Measurements from ENCODE around the gene PIP4K2A. TPM values are rescaled to one million over a fixed set of nuclear protein-coding genes. Genes with fewer than 3 reads are reported as not detected.

The PIP4K2A gene
- total RNA-seq, 2 donors from 2014 or later, result 21.1 to 24.5 TPM

DNA sequence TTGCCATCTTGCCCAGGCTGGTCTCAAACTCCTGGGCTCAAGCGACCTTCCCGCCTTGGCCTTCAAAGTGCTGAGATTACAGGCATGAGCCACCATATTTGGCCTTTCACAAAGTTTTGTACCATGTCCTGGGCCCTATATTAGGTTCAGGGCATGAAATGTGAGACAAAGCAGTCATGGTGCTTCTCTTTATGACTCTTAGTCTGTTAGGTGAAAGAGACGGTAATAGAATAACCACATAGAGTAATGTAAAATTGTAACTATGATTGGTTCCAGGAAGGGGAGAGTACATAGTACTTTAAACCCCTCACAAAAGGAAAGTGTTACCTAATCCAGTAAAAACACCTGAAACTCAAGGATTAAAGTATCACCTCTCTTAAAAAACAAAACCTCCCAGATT, 224.4 kb downstream of the PIP4K2A start:
- DNase-seq (no peak), ATAC-seq (no peak)
- intact Hi-C loops (cut with DNase I), result no loop called here

DNA sequence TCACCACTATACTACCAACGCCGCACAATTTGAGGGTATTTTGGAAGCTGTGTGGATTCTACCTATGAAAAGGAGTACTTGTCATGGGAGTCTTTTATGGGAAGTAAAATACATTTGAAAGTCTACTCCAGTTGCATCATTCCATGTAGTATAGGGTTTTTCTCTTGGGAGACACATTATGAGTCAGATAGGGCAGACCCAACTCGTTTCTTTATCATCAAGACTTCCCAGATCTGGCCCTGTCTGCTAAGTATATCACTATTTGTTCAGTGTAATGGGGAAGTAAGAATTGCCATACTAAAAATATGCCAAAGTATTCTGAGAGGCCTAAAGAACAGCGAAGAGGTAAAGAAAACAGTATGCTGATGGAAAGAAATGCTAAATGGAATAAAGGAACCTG, 224.9 kb downstream of the PIP4K2A start:
- no peak for ATAC-seq
- intact Hi-C loops (cut with DNase I), result no loop called here
- no peak for DNase-seq

DNA sequence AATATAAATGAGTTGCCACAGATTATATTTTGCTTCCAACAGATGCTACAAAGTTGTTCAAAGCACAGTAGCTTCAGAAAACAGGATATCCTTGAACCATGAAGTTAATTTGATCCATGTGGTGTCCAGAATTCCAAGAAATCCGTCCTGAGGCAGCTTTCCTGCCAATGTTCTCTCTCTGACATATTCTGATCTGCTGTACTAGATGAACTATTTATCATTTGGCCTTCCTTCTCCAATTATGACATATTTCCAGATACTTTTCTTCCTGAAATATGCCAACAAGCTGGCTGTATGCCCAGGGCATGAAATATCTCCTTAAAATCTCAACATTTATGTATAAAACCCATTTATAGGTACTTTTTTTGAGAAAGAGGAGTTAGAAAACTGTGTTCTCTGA, 227.9 kb downstream of the PIP4K2A start:
- ATAC-seq, result no peak
- DNase-seq, result no peak

More for the DNA sequence above, 227.9 kb downstream of the PIP4K2A start:
- intact Hi-C loops (cut with DNase I), result no loop called here

Other genes with a start within 250 kb of the PIP4K2A start
- not detected for gene ARMC3, start 213.5 kb upstream of the PIP4K2A start, total RNA-seq